NCI-H460 (cell line): ENCODE results near the gene GPN2. TPM values are rescaled to one million over a fixed set of nuclear protein-coding genes. Genes with fewer than 3 reads are reported as not detected.
"Not testable (repeated sequence)": the region's sequence is repeated elsewhere in the genome, so short reads cannot be mapped to it uniquely, and the experiment has no call there.

Source experiments
- DNase-seq: peaks from one replicate; pipeline ENCODE4 v3.0.0-alpha.2; 2016; ENCODE audit warnings: low read depth; ENCODE audit errors: extremely low read depth
- total RNA-seq: library from RNA; depleted of rRNA; stranded (reverse); fragments of >200 nt; shearing (Covaris generic); gene quantifications from 2 replicates; pipeline ENCODE4 v1.2.3, GENCODE V29; 2014

The GPN2 gene
- total RNA-seq, 1 experiment from 2014 or later = 19.5 TPM

DNA sequence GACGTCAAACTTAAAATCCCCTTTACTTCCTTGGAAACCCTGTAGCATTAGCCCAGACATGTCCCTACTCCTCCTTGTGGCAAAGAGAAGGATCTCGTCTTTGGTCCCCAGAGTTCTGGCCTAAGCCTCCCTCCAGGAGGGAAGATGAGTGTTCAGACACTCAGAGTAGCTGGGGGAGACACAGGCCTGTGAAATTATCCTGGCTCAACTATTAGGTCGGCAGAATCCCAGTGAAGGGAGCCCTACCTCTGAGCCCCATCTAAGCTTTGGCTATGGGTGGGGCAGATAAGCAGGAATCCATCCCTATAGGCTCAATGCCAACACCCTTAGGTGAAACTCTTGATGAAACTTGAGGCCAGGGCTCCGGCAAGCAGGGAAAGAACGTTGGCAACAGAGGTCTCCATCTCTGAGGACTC, 28.8 kb downstream of the GPN2 start:
- no peak for DNase-seq

- DNase-seq = no peak
Observed at GRCh38 chr1:26858891-26859640, 31.0 kb downstream of the GPN2 start.

DNA sequence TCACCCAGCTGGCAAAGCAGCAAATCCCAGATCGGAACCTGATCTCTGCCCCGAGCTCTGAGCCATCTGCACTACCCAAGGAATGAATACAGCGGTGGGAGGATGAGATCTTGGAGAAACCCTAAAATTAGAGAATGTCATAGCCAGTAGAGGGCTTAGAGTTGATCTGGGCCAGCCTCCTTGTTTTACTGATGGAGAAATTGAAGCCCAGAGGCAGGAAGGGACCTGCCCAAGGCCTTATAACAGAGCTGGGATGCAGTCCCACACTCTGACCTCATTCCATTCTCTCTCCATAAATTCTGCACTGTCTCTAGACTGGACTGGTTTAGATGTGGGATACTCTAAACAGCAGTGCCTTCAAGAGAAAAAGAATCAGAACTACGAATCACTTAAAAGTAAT, 31.9 kb downstream of the GPN2 start:
- no peak for DNase-seq

GRCh38 chr1:26857473-26858060, 32.5 kb downstream of the GPN2 start:
- no peak for DNase-seq

- DNase-seq = no peak
Observed at GRCh38 chr1:26856604-26857469, 33.2 kb downstream of the GPN2 start.

- DNase-seq = no peak
Observed at GRCh38 chr1:26856181-26856580, 33.9 kb downstream of the GPN2 start.

- no peak for DNase-seq
Observed at GRCh38 chr1:26855636-26856035, 34.4 kb downstream of the GPN2 start.

- DNase-seq = no peak
Observed at GRCh38 chr1:26854906-26855305, 35.2 kb downstream of the GPN2 start.

- no peak for DNase-seq
Observed at GRCh38 chr1:26853600-26853999, 36.5 kb downstream of the GPN2 start.

DNA sequence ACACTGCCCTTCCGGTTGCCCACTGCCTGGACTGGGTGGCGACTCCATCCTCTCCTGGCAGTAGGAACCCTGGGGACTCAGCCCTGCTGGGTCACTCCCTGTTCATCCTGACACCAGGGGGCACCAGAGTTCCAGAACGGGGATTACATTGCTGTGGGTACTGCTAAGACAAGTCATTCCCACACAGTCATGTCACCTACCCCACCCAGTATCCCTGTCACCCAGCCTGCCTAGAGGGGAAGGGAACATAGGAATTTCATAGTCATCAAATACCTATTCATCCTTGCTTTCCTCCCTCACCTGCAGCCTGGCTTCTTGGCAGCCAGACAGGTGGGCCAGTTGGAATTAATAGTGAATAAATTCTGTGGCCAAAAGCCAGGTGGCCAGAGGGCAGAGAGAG, 36.9 kb downstream of the GPN2 start:
- peak; percentile 89 for DNase-seq

GRCh38 chr1:26852701-26853100, 37.4 kb downstream of the GPN2 start:
- DNase-seq = no peak

GRCh38 chr1:26851106-26851684, 38.9 kb downstream of the GPN2 start:
- DNase-seq = no peak

- peak; percentile 89 for DNase-seq
Observed at GRCh38 chr1:26848941-26849774, 40.9 kb downstream of the GPN2 start.

GRCh38 chr1:26848499-26848898, 41.6 kb downstream of the GPN2 start:
- no peak for DNase-seq

DNA sequence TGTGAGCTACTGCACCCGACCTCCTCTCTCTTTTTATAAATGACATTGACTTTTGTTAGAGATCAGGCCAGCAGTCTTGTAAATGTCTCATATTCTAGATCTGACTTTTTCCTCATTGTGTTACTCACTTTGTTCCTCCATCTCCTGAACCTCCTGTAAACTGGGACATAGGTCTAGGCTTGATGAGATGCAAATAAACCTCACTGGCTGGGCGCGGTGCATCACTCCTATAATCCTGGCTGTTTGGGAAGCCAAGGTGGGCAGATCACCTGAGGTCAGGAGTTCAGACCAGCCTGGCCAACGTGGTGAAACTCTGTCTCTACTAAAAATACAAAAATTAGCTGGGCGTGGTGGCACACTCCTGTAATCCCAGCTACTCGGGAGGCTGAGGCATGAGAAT, 42.3 kb downstream of the GPN2 start:
- DNase-seq = not testable (repeated sequence)

GRCh38 chr1:26844424-26845196, 45.5 kb downstream of the GPN2 start:
- DNase-seq = no peak

DNA sequence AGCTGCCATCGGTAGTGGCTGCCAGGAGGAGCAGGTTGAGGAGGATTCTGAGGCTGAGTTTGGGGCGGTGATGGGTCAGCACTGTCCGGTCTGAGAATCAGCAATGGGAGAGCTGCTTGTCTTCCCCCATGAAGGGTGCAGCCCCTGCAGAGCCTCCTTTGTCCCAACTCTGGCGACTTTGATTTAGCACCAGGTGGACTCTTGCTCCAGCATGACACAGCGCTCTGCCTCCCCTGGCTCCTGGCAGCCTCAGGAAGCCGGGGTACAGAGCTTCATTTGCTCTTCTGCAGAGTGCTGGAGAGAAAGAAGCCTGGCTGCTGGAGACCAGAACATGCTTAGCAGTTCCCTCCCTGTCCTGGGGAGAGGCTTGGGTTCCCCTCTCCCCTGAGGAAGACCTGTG, 50.3 kb downstream of the GPN2 start:
- DNase-seq = no peak

GRCh38 chr1:26839339-26839722, 50.8 kb downstream of the GPN2 start:
- no peak for DNase-seq

GRCh38 chr1:26838474-26839338, 51.4 kb downstream of the GPN2 start:
- DNase-seq = no peak
